Measurements from ENCODE around the gene PPIL4.

DNA sequence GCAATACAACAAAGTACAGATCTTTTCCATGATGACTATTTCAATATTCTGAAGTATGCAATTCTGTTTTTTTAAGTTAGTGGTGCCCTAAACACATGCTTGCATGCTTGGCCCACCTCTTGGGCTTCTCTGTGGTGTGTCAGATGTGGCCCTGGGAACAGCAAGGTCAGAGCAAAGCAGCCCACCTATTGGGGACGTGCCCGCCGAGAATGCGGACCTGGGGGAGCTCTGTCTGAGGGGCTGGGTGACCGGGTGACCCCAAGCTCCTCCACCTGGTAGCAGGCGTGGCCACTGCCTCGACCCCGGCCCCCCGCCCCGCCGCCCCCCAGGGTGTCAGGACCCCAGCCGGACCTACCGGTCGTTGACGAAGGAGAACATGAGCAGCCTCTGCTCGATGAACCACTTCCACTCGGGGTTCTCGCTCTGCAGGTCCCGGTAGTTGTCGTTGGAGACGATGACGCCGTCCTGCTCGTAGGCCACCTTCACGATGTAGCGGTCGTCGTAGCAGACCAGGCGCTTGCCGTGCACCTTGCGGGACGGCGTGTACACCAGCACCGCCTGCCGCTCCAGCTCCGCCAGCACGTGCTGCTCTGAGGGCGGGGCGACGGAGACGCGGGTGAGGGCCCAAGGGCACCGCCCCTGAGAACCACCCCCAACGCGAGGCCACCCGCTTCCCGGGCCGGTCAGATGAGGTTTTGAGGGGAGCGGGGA is 89.4 kb downstream of the PPIL4 start:
- TF ChIP-seq POLR2A (IDR thresholded peaks at IDR 0.05; ENCODE audit: low read depth, low read length) = no peak
- no peak for TF ChIP-seq POLR2AphosphoS5 (IDR thresholded peaks at IDR 0.05; ENCODE audit: low read depth, low read length)
- TF ChIP-seq TAF1 (IDR thresholded peaks at IDR 0.05; ENCODE audit: borderline replicate concordance, low read depth, low read length) = no peak
